Heart right ventricle (tissue), 16 donors: Measurements from ENCODE around the gene KCTD11. TPM values are rescaled to one million over a fixed set of nuclear protein-coding genes. Genes with fewer than 3 reads are reported as not detected.
"Not testable (repeated sequence)": the region's sequence is repeated elsewhere in the genome, so short reads cannot be mapped to it uniquely, and the experiment has no call there.

Experiments
- ATAC-seq, 8 donors: fragments of 200-7000 bp; cut with Tn5 transposase; one replicate each; pipeline ENCODE4 v1.9.1; 2020; ENCODE audit warnings: mild to moderate bottlenecking in 8 of 8, moderate library complexity in 8 of 8, moderate number of reproducible peaks in 1 of 8
- DNase-seq, 2 donors: peaks; one replicate each; pipeline ENCODE4 v3.0.0-alpha.2; 2020
- H3K27ac ChIP-seq, 10 donors: fragments of 200-600 bp; sonication (generic) in 2 of 10; one replicate each; pipeline versions ENCODE4 v1.5.0 to v1.8.0; 2020 to 2022; ENCODE audit warnings: mild to moderate bottlenecking in 3 of 10
- H3K27me3 ChIP-seq, 7 donors: fragments of 200-600 bp; one replicate each; pipeline ENCODE4 v1.8.0; 2021 to 2022; ENCODE audit warnings: mild to moderate bottlenecking in 2 of 7
- H3K36me3 ChIP-seq, 9 donors: fragments of 200-600 bp; sonication (generic) in 1 of 9; one replicate each; pipeline versions ENCODE4 v1.5.0 to v1.8.0; 2020 to 2022; ENCODE audit warnings: mild to moderate bottlenecking in 2 of 9
- H3K4me1 ChIP-seq, 9 donors: fragments of 200-600 bp; sonication (generic) in 1 of 9; one replicate each; pipeline versions ENCODE4 v1.5.0 to v1.8.0; 2020 to 2022; ENCODE audit warnings: mild to moderate bottlenecking in 4 of 9
- H3K4me3 ChIP-seq, 10 donors: fragments of 200-600 bp; sonication (generic) in 2 of 10; one replicate each; pipeline versions ENCODE4 v1.5.0 to v1.8.0; 2020 to 2022; ENCODE audit warnings: mild to moderate bottlenecking in 7 of 10, moderate library complexity in 2 of 10
- H3K9me3 ChIP-seq, 11 donors: fragments of 200-600 bp in 10 of 11; sonication (generic) in 2 of 11; one replicate each; pipeline versions ENCODE4 v1.5.0 to v1.8.0; 2013 to 2022; ENCODE audit warnings: mild to moderate bottlenecking in 2 of 11, control low read depth in 1 of 11, moderate library complexity in 1 of 11
- CTCF ChIP-seq, 9 donors: fragments of 200-600 bp; sonication (generic) in 2 of 9; IDR thresholded peaks; one replicate each; pipeline versions ENCODE4 v1.5.0 to v1.8.0; 2021 to 2022; ENCODE audit warnings: antibody characterized with exemption in 9 of 9, mild to moderate bottlenecking in 5 of 9, moderate library complexity in 1 of 9
- WGBS, 2 donors: extraction: QIAGEN DNeasy Blood & Tissue Kit; methylation state at CpG; one replicate each; pipeline ENCODE4 v1.1.7; 2013; ENCODE audit warnings: inconsistent platforms in 1 of 2; 5-methylcytosine and 5-hydroxymethylcytosine counted together
- intact Hi-C, 10 donors: fragments of 100-400 bp; cut with DNase I; formaldehyde crosslinking; loops; one replicate each; pipeline versions ENCODE4 v1.11.1 to v1.14.2; 2022
- polyA plus RNA-seq, 2 donors: library from polyadenylated mRNA; stranded (reverse); fragments of 200-250 nt; gene quantifications; one replicate each; pipeline ENCODE4 v1.2.3, GENCODE V29; 2013
- total RNA-seq, 10 donors: library from RNA; stranded (reverse); fragmentation: NEBNext Ultra II Directional in 3 of 10; extraction: Animal tissue kit (Norgen Biotek cat#: 25700) in 3 of 10; gene quantifications; one replicate each; pipeline versions ENCODE4 v1.2.1 to v1.2.4, GENCODE V29; 2021 to 2023
- donor health status: Arrhythmogenic right ventricular cardiomyopathy.
- donor health status: ischemic (EF 13 %, LVEDD 7.1; RV severe dilation, severe dysfunction).
- donor health status: healthy with polysubstance abuse.
- donor health status: DM: no; HTN: yes; CAD: no.
- donor health status: DM: no; HTN: no; CAD: no.
- donor health status: ischemic (EF 25% LVEDD 6.9; RV normal size, moderate dysfunction).
- donor health status: ischemic (EF 25% LVEDD 5.7; RV mildly dilated, moderate dysfunction).
- donor health status: healthy.
- donor health status: DM: yes; HTN: yes; CAD: no.
- donor health status: Ischemic cardiomyopathy.
- donor health status: ischemic (EF 35%, LVEDD 5.7; RV mildly dilated, moderate dysfunction).
- donor health status: nonischemic (EF 11% LVEDD 7.7; RV severe dilation, severe dysfunction).
- donor health status: DM: yes; HTN: yes; CAD: no.
- donor health status: PGD.
- donor health status: ischemic (EF 29% LVEDD 5.4; RV normal size, mild dysfunction).
- donor health status: nonischemic (EF 23%, LVEDD 6.1; RV moderate dilation, normal function).

The KCTD11 gene
- total and polyA plus RNA-seq, 12 donors = 4.3 to 8.5 (median 5.3) TPM

DNA sequence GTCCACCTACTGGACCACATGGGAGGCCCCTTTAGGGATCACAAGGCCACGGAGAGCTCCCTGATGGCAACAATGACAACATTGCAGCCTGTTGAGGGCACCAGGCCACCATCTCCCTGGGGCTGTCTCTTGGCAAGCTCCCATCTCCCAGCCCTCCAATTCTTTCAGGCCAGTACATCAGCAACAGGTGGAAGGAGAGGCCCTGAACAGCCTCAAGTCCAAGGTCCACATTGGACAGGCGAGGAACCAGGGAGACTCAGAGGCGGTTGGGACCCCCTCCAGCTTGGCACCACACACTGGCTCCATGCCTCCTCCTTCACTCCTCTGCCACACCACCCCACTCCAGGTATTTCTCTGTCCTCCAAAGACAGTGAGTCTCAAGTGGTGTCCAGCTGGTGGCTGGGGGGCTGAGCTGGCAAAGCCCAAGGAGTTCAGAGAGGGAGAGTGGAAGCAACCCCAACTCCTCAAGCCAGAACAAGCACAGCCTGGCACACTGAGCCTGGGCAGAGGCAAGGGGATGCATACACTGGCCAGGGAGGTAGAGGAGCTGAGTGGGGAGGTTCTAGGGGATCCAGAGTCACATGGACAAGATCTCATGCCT lies 16.9 kb upstream of the KCTD11 start:
- H3K4me3 ChIP-seq = no peak overlapping the region
- intact Hi-C loops = no loop called here
- no peaks in the 10 kb centered on the region for H3K9me3 ChIP-seq
- peaks cover 0 to 34% (median 7%) of the 10 kb centered on the region in 9 donors for H3K4me1 ChIP-seq
- ATAC-seq = no peak
- H3K27me3 ChIP-seq = peaks cover 0 to 45% (median 23%) of the 10 kb centered on the region in 7 donors
- H3K36me3 ChIP-seq = peaks cover 0 to 10% (median 0%) of the 10 kb centered on the region in 9 donors
- H3K27ac ChIP-seq = no peak overlapping the region
- WGBS, 2 donors = 89 to 93% methylated on average over 3 of the region's 3 CpGs
- TF ChIP-seq CTCF (IDR thresholded peaks at IDR 0.05) = no peak
- no peak for DNase-seq

- 88 to 90% methylated on average over 13 of the region's 13 CpGs for WGBS, 2 donors
- intact Hi-C loops, H3K4me3 ChIP-seq, H3K9me3 ChIP-seq, DNase-seq, ATAC-seq: not testable (repeated sequence)
- peaks cover 0 to 32% (median 0%) of the 10 kb centered on the region in 9 donors for H3K4me1 ChIP-seq
- H3K36me3 ChIP-seq = peaks cover 0 to 17% (median 0%) of the 10 kb centered on the region in 9 donors
- peak overlapping the region in 1 of 10 donors; percentile 90 for H3K27ac ChIP-seq
- peaks cover 0 to 46% (median 24%) of the 10 kb centered on the region in 7 donors for H3K27me3 ChIP-seq
These were observed 16.2 kb upstream of the KCTD11 start for GRCh38 chr17:7335765-7336164.

GRCh38 chr17:7336240-7337175 lies 15.5 kb upstream of the KCTD11 start, which contains the start of gene ACAP1:
Gene ACAP1 (plus strand): TSS chr17:7336529. CDS start chr17:7336735, 206 bp downstream.
- ATAC-seq (peak in 6 of 8 donors; percentile 29 to 74 (median 56)), DNase-seq (no peak)
- no peak for TF ChIP-seq CTCF (IDR thresholded peaks at IDR 0.05)
- Histone ChIP-seq H3K9me3 (no peaks in the 10 kb centered on the region), H3K27ac (peak within 1 kb of the TSS in 2 of 10 donors; percentile 44 to 90), H3K36me3 (peaks cover 0 to 25% (median 0%) of the 10 kb centered on the region in 9 donors), H3K4me1 (peaks cover 0 to 31% (median 0%) of the 10 kb centered on the region in 9 donors), H3K27me3 (peaks cover 0 to 52% (median 28%) of the 10 kb centered on the region in 7 donors), H3K4me3 (peak within 1 kb of the TSS in 4 of 10 donors; percentile 13 to 61 (median 17))
- WGBS, 2 donors = 47 to 51% methylated on average over 17 of the region's 17 CpGs
- intact Hi-C loops = no loop called here

DNA sequence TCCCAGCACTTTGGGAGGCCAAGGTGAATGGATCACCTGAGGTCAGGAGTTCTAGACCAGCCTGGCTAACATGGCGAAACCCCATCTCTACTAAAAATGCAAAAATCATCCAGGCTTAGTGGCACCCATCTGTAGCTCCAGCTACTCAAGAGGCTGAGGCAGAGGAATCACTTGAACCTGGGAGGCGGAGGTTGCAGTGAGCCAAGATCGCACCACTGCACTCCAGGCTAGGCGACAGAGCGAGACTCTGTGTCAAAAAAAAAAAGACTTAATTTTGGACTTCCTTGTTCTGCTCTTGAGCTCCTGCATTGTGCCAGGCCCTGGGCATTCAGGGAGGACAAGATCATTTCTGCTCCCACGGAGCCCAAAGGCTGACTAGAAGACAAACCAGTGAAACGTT lies 14.4 kb upstream of the KCTD11 start:
- peaks cover 0 to 36% (median 0%) of the 10 kb centered on the region in 9 donors for H3K36me3 ChIP-seq
- intact Hi-C loops, ATAC-seq, DNase-seq, H3K9me3 ChIP-seq: not testable (repeated sequence)
- H3K27ac ChIP-seq = peak overlapping the region in 1 of 10 donors; percentile 90
- peak overlapping the region in 1 of 10 donors; percentile 61 for H3K4me3 ChIP-seq
- WGBS, 2 donors = 78 to 86% methylated on average over 7 of the region's 7 CpGs
- H3K4me1 ChIP-seq = peaks cover 0 to 24% (median 0%) of the 10 kb centered on the region in 9 donors
- peaks cover 0 to 63% (median 28%) of the 10 kb centered on the region in 7 donors for H3K27me3 ChIP-seq

DNA sequence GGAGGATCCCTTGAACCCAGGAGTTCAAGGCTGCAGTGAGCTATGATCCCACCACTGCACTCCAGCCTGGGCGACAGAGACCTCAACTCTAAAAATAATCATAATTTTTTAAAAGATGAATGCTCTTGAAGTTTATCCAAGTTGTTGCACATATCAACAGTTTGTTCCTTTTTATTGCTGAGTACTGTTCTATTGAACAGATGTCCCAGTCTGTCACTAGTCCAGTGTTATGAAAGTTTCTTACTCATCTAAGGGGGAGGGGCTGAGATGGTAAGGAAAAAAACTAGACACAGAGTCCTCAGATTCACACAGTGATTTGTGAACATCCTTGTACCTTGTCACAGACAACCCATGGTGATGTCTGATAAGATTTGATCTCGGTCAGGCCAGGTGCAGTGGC lies 11.8 kb upstream of the KCTD11 start:
- no peak overlapping the region for H3K4me3 ChIP-seq
- DNase-seq (no peak), ATAC-seq (no peak)
- no peak overlapping the region for H3K27ac ChIP-seq
- no peak for TF ChIP-seq CTCF (IDR thresholded peaks at IDR 0.05)
- peaks cover 0 to 63% (median 18%) of the 10 kb centered on the region in 7 donors for H3K27me3 ChIP-seq
- H3K9me3 ChIP-seq = no peaks in the 10 kb centered on the region
- peaks cover 0 to 24% (median 0%) of the 10 kb centered on the region in 9 donors for H3K4me1 ChIP-seq
- intact Hi-C loops = no loop called here
- 80% methylated on average over 2 of the region's 2 CpGs for WGBS, 2 donors
- peaks cover 0 to 49% (median 0%) of the 10 kb centered on the region in 9 donors for H3K36me3 ChIP-seq
